GM06990 (cell line): ENCODE measurements around the gene DNAJB13.

Source experiments
- DNase-seq: peaks from one replicate; pipeline ENCODE4 v3.0.0-alpha.2; 2011; ENCODE audit not compliant: insufficient read length; ENCODE audit errors: extremely low read depth
- H3K27me3 ChIP-seq: replicated peaks from 2 replicates; pipeline ENCODE4 v1.6.0; 2011; ENCODE audit warnings: low read length; ENCODE audit not compliant: control insufficient read depth, insufficient read depth
- H3K36me3 ChIP-seq: 2 replicates; pipeline ENCODE4 v1.5.1; 2011; ENCODE audit warnings: low read length; ENCODE audit not compliant: control insufficient read depth, insufficient read depth
- H3K4me3 ChIP-seq: replicated peaks from 2 replicates; pipeline ENCODE4 v1.5.1; 2011; ENCODE audit warnings: low read depth, mild to moderate bottlenecking, control low read depth, low read length
- TF ChIP-seq, protein P1 (sequence below): IDR thresholded peaks from 2 replicates; pipeline ENCODE4 v1.5.1; 2011; ENCODE audit warnings: low read length, control low read depth, mild to moderate bottlenecking, inconsistent platforms; ENCODE audit not compliant: insufficient read depth, poor library complexity, severe bottlenecking

The DNAJB13 gene

GRCh38 chr11:73950869-73951710 lies at the start of gene DNAJB13:
Gene DNAJB13, plus strand, starts transcription at chr11:73951026. Its CDS starts 44 bp downstream, at chr11:73951070.
- no peak within 1 kb of the TSS for H3K4me3 ChIP-seq
- no peaks in the 10 kb centered on the region for H3K36me3 ChIP-seq
- no peak for DNase-seq
- H3K27me3 ChIP-seq: no peaks in the 10 kb centered on the region
- TF ChIP-seq, protein P1, sequence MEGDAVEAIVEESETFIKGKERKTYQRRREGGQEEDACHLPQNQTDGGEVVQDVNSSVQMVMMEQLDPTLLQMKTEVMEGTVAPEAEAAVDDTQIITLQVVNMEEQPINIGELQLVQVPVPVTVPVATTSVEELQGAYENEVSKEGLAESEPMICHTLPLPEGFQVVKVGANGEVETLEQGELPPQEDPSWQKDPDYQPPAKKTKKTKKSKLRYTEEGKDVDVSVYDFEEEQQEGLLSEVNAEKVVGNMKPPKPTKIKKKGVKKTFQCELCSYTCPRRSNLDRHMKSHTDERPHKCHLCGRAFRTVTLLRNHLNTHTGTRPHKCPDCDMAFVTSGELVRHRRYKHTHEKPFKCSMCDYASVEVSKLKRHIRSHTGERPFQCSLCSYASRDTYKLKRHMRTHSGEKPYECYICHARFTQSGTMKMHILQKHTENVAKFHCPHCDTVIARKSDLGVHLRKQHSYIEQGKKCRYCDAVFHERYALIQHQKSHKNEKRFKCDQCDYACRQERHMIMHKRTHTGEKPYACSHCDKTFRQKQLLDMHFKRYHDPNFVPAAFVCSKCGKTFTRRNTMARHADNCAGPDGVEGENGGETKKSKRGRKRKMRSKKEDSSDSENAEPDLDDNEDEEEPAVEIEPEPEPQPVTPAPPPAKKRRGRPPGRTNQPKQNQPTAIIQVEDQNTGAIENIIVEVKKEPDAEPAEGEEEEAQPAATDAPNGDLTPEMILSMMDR: no peak

DNA sequence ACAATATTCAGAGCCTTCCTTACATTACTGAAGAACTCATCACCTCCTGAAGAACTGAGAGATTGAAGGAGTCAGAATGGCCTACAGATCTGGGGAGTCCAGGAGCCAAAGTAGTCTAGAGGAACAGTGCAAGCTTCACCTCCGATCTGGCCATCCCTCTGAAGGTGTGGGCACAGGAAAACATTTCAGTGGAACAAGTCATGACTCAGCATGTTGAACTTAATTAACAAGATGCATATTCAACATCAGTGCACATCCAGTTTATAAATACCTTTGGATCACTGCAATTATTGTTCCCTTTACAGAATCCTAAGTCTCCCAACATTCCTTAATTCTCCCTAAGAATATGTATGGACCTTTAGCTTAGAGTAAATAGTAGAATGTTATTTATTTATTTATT lies 48.5 kb upstream of the DNAJB13 start:
- DNase-seq: no peak
- TF ChIP-seq, protein P1: no peak

GRCh38 chr11:73907191-73907590 lies 43.6 kb upstream of the DNAJB13 start:
- TF ChIP-seq, protein P1: no peak
- no peaks in the 10 kb centered on the region for H3K27me3 ChIP-seq
- no peak for DNase-seq

More for the DNA sequence above, 48.5 kb upstream of the DNAJB13 start:
- no peaks in the 10 kb centered on the region for H3K27me3 ChIP-seq
- H3K36me3 ChIP-seq: peaks cover 7% of the 10 kb centered on the region
- no peak overlapping the region for H3K4me3 ChIP-seq

DNA sequence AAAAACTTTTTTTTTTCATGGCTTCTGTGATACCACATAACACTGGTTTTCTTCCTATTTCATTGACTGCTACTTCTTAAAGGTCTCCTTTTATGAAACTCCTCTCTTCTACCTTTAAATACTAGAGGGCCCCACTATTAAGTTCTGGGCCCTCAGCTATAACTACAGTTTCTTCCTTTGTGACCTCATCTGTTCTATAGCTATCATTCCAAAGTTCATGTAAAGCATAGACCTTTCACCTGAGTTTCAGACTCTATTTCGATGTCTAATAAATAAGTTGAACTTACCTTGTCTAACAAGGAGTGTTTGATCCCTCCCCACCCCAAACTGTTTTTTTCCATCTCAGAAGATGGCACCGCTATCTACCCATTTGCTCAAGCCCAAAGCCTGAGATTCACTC lies 38.8 kb upstream of the DNAJB13 start:
- TF ChIP-seq, protein P1: no peak
- Histone ChIP-seq H3K27me3 (no peaks in the 10 kb centered on the region), H3K36me3 (peaks cover 8% of the 10 kb centered on the region), H3K4me3 (no peak overlapping the region)
- DNase-seq: no peak

More at GRCh38 chr11:73907191-73907590, 43.6 kb upstream of the DNAJB13 start:
- Histone ChIP-seq H3K36me3 (peaks cover 2% of the 10 kb centered on the region), H3K4me3 (no peak overlapping the region)

- DNase-seq: no peak
- TF ChIP-seq, protein P1: no peak
- Histone ChIP-seq H3K4me3 (no peak overlapping the region), H3K27me3 (no peaks in the 10 kb centered on the region), H3K36me3 (peaks cover 8% of the 10 kb centered on the region)
Observed at GRCh38 chr11:73913472-73913871, 37.4 kb upstream of the DNAJB13 start.

- H3K27me3 ChIP-seq: no peaks in the 10 kb centered on the region
- TF ChIP-seq, protein P1: no peak
- peaks cover 8% of the 10 kb centered on the region for H3K36me3 ChIP-seq
- no peak overlapping the region for H3K4me3 ChIP-seq
- no peak for DNase-seq
Observed at GRCh38 chr11:73914284-73914683, 36.5 kb upstream of the DNAJB13 start.
